Nephron (organoid): Measurements from ENCODE around the gene DHRSX.
"Not testable (repeated sequence)": the region's sequence is repeated elsewhere in the genome, so short reads cannot be mapped to it uniquely, and the experiment has no call there.

Source experiments
- H3K27ac Mint-ChIP-seq, 3 experiments: 2 replicates each; pipeline ENCODE4 v1.8.0; 2020; ENCODE audit warnings: mixed read lengths in 3 of 3, mild to moderate bottlenecking in 2 of 3, moderate library complexity in 1 of 3
- H3K27me3 Mint-ChIP-seq: 2 replicates; pipeline ENCODE4 v1.8.0; 2021; ENCODE audit warnings: low read depth, mild to moderate bottlenecking, moderate library complexity, mixed read lengths
- H3K36me3 Mint-ChIP-seq: 2 replicates; pipeline ENCODE4 v1.8.0; 2020; ENCODE audit warnings: low read depth, mixed read lengths
- H3K4me1 Mint-ChIP-seq: 2 replicates; pipeline ENCODE4 v1.8.0; 2020; ENCODE audit warnings: mixed read lengths
- H3K4me3 Mint-ChIP-seq, 3 experiments: 2 replicates each; pipeline ENCODE4 v1.8.0; 2020; ENCODE audit warnings: mild to moderate bottlenecking in 3 of 3, mixed read lengths in 3 of 3, moderate library complexity in 2 of 3
- H3K9me3 Mint-ChIP-seq: 2 replicates; pipeline ENCODE4 v1.8.0; 2020; ENCODE audit warnings: mixed read lengths
- CTCF ChIP-seq, 3 experiments: fragments of 200-600 bp; sonication (generic); IDR thresholded peaks; one replicate each; pipeline ENCODE4 v1.5.0; 2021; ENCODE audit warnings: antibody characterized with exemption in 3 of 3; ENCODE audit not compliant: unreplicated experiment in 3 of 3

DHRSX gene

DNA sequence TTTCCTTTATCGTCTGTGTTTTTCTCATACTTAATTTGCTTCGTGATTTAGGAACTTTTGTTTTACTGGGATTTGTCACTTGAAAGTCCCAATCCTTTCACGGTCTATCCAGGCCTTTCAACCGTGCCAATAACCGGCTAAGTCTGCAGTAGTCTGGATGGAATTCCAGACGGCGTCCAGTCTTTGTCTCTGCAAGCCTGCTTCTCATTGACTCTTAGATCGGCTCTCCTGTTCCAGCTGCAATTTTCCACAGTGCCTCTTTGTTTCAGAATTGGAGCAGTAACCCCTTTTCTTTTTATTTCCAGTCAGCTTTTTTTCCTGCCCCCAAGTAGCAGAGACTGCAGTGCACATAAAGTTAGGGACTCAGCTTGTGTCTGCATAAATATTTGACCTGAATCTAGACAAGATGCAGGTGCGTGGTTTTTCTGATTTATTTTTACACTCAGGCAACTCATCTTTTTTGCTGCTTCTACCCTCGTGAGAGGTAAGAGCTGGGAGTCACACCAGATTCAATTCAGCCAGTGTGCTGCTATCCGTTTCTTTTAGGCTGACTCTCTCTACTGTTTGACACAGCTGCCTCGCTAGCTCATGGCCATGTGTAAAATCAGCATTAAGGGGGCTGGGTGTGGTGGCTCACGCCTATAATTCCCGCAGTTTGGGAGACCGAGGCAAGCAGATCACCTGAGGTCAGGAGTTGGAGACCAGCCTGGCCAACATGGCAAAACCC, 37.4 kb upstream of the DHRSX start:
- peak overlapping the region in 2 of 3 experiments; percentile 31 to 65 for H3K4me3 Mint-ChIP-seq
- peak overlapping the region; percentile 82 to 92 (median 88) for H3K27ac Mint-ChIP-seq
- H3K27me3 Mint-ChIP-seq = no peaks in the 10 kb centered on the region
- peaks cover 21% of the 10 kb centered on the region for H3K4me1 Mint-ChIP-seq
- no peaks in the 10 kb centered on the region for H3K36me3 Mint-ChIP-seq
- no peaks in the 10 kb centered on the region for H3K9me3 Mint-ChIP-seq
- TF ChIP-seq CTCF (IDR thresholded peaks at IDR 0.05; ENCODE audit: unreplicated experiment in 3 of 3) = no peak

DNA sequence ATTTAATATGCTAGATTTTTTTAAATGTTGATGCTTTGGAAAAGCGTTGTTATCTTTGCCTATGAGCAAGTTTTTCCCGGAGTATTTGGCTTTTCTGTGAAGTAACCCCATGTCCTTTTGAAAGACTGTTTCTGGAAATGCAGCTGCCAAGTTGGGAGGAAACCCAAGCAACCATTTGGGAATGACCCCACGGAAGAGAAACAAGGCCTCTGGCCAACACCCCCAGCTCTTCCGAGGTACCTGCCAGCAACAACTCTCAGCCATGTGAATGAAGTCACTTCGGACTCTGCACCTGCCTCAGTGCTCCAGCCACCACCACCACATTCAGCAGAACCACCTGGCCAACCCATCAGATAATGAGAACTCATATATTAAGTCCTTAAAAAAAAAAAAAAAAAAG, 36.2 kb upstream of the DHRSX start:
- Mint-ChIP-seq H3K36me3 (no peaks in the 10 kb centered on the region), H3K4me1 (peaks cover 21% of the 10 kb centered on the region), H3K27me3 (no peaks in the 10 kb centered on the region), H3K4me3 (peak overlapping the region in 2 of 3 experiments; percentile 27 to 31), H3K27ac (peak overlapping the region; percentile 28 to 93 (median 88)), H3K9me3 (no peaks in the 10 kb centered on the region)
- no peak for TF ChIP-seq CTCF (IDR thresholded peaks at IDR 0.05; ENCODE audit: unreplicated experiment in 3 of 3)

GRCh38 chrX:2536141-2536540, 35.4 kb upstream of the DHRSX start:
- Mint-ChIP-seq H3K27me3 (no peaks in the 10 kb centered on the region), H3K9me3 (no peaks in the 10 kb centered on the region), H3K27ac (no peak overlapping the region), H3K36me3 (no peaks in the 10 kb centered on the region), H3K4me3 (no peak overlapping the region), H3K4me1 (peaks cover 21% of the 10 kb centered on the region)
- no peak for TF ChIP-seq CTCF (IDR thresholded peaks at IDR 0.05; ENCODE audit: unreplicated experiment in 3 of 3)

DNA sequence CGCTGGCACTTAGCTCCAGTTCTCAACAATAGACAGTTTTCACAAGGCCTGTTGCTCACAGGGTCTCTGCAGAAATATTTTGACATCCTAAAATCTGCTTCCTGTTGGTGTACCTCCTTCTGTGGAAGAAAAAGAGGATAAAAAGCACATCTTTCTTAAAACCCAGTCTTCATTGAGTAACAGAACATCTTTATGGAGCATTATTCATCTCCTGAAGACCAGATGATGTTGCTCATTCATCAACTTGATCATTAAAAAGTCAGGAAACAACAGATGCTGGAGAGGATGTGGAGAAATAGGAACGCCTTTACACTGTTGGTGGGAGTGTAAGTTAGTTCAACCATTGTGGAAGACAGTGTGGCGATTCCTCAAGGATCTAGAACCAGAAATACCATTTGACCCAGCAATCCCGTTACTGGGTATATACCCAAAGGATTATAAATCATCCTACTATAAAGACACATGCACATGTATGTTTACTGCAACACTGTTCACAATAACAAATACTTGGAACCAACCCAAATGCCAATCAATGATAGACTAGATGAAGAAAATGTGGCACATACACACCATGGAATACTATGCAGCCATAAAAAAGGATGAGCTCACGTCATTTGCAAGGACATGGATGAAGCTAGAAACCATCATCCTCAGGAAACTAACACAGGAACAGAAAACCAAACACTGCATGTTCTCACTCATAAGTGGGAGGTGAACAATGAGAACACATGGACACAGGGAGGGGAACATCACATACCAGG, 33.7 kb upstream of the DHRSX start:
- not testable (repeated sequence) for H3K4me3 Mint-ChIP-seq, H3K36me3 Mint-ChIP-seq, H3K9me3 Mint-ChIP-seq, H3K27me3 Mint-ChIP-seq
- peaks cover 17% of the 10 kb centered on the region for H3K4me1 Mint-ChIP-seq
- H3K27ac Mint-ChIP-seq = peak overlapping the region in 1 of 3 experiments; percentile 82

DNA sequence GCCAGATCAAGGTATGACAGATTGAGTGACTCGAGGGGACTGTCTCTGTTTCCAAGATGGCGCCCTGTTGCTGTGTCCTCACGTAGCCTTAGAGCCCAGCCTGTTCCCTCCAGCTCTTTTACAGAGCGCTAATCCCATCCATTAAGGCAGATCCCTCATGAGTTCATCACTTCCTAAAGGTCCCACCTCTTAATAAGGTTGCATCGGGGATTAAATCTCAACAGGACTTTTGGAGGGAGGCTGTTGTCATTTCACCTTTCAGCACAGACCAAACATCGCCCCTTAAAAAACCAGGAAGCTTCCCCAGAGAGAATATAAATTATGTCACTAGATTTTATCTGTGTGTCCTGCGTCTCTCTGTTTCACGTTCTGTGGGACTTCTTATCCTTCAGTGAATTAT, 32.6 kb upstream of the DHRSX start:
- TF ChIP-seq CTCF (IDR thresholded peaks at IDR 0.05; ENCODE audit: unreplicated experiment in 3 of 3) = no peak
- Mint-ChIP-seq H3K4me1 (peaks cover 16% of the 10 kb centered on the region), H3K4me3 (no peak overlapping the region), H3K36me3 (no peaks in the 10 kb centered on the region), H3K27me3 (no peaks in the 10 kb centered on the region), H3K9me3 (no peaks in the 10 kb centered on the region), H3K27ac (peak overlapping the region in 1 of 3 experiments; percentile 82)

DNA sequence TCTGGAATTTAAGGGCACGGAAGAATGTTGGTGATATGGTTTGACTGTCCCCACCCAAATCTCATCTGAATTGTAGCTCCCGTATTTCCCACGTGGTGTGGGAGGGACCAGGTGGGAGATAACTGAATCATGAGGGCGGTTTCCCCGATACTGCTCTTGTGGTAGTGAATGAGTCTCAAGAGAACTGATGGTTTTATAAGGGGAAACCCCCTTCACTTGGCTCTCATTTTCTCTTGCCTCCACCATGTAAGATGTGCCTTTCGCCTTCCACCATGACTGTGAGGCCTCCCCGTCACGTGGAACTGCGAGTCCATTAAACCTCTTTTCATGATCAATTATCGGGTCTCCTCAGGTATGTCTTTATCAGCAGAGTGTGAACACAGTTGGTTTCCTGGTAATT, 25.6 kb upstream of the DHRSX start:
- Mint-ChIP-seq H3K4me1 (no peaks in the 10 kb centered on the region), H3K27ac (no peak overlapping the region), H3K36me3 (no peaks in the 10 kb centered on the region), H3K27me3 (no peaks in the 10 kb centered on the region), H3K4me3 (no peak overlapping the region), H3K9me3 (peaks cover 9% of the 10 kb centered on the region)
- TF ChIP-seq CTCF (IDR thresholded peaks at IDR 0.05; ENCODE audit: unreplicated experiment in 3 of 3) = no peak
